C4-2B (cell line): ENCODE results near the gene OGFOD1.

Experiments used
- ZFX ChIP-seq: fragments of 450-650 bp; IDR thresholded peaks from 2 replicates; pipeline ENCODE4 v1.6.1; 2017
- TF ChIP-seq, protein P1 (sequence below): fragments of 450-650 bp; conservative IDR thresholded peaks from 2 replicates; pipeline ENCODE4 v1.5.1; 2017; ENCODE audit warnings: mild to moderate bottlenecking

DNA sequence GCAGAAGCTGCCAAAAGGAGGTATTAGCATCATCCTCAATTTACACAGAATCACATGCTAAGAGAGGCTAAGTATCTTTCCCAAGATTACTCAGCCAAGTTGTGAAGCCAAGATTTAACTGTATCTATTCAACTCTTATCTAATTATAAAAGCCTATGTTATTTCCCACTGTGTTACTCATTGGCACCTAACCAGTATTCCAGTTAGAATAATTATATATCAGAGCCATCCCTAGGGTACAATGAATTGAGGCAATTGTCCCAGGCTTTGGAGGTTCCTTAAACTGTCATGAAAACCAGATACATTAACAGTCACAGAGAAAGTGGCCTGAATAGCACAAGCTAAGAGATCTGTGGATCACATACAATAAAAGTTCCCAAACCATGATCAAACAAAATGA is 15.1 kb upstream of the OGFOD1 start:
- TF ChIP-seq, protein P1, sequence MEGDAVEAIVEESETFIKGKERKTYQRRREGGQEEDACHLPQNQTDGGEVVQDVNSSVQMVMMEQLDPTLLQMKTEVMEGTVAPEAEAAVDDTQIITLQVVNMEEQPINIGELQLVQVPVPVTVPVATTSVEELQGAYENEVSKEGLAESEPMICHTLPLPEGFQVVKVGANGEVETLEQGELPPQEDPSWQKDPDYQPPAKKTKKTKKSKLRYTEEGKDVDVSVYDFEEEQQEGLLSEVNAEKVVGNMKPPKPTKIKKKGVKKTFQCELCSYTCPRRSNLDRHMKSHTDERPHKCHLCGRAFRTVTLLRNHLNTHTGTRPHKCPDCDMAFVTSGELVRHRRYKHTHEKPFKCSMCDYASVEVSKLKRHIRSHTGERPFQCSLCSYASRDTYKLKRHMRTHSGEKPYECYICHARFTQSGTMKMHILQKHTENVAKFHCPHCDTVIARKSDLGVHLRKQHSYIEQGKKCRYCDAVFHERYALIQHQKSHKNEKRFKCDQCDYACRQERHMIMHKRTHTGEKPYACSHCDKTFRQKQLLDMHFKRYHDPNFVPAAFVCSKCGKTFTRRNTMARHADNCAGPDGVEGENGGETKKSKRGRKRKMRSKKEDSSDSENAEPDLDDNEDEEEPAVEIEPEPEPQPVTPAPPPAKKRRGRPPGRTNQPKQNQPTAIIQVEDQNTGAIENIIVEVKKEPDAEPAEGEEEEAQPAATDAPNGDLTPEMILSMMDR: no peak
- TF ChIP-seq ZFX: no peak
